Measurements from ENCODE around the gene GPR31. TPM values are rescaled to one million over a fixed set of nuclear protein-coding genes. Genes with fewer than 3 reads are reported as not detected.
A peak's percentile ranks its signal among the peaks of the same experiment; 100 is the strongest.

GPR31 gene
- total and polyA plus RNA-seq, 2 donors from 2014 or later = 0.16 TPM; not detected in 1

DNA sequence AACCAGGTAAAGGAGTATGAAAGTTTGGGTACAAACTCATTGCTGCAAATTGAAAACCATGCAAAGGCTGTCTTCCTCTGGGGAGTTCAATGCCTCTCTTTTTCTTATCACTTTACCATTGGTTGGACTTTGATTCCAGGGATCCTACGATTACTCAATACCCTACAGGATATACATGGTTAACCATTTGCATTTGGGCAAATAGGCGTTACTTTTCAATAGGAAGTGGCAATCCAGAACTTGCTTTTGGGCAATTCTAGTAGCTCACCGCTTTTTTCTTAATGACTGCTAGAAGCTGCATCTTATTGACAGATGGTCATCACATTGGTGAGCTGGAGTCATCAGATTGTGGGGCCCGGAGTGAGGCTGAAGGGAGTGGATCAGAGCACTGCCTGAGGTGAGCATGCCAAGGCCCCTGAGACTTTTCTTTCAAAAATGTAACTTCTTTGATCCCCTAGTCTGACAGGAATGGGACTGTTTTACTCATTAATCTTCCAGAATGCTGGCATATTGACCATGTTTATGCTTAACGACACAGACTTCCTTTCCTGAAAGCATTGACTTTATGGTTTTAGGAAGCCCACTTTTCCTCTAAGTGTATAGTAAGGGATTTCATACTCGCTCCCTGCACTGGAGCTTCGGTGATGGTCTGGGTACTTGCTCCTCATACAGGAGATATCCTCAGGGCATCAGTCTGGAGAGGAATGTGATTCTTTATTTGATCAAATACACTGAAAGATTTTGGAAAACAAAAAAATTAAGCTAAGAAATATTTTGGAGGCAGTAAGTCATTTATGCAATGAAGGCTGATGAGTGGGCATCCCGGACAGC lies 34.7 kb downstream of the GPR31 start, which contains the start of gene CCR6:
Gene CCR6, plus strand, starts transcription at position 270 of the 831 bp plus-strand sequence. CDS start 13,039 bp downstream, outside the sequence.
- H3K36me3 ChIP-seq (ENCODE audit: control insufficient read depth in 2 of 3, insufficient read depth in 3 of 3, low read length in 3 of 3) = no peaks in the 10 kb centered on the region

DNA sequence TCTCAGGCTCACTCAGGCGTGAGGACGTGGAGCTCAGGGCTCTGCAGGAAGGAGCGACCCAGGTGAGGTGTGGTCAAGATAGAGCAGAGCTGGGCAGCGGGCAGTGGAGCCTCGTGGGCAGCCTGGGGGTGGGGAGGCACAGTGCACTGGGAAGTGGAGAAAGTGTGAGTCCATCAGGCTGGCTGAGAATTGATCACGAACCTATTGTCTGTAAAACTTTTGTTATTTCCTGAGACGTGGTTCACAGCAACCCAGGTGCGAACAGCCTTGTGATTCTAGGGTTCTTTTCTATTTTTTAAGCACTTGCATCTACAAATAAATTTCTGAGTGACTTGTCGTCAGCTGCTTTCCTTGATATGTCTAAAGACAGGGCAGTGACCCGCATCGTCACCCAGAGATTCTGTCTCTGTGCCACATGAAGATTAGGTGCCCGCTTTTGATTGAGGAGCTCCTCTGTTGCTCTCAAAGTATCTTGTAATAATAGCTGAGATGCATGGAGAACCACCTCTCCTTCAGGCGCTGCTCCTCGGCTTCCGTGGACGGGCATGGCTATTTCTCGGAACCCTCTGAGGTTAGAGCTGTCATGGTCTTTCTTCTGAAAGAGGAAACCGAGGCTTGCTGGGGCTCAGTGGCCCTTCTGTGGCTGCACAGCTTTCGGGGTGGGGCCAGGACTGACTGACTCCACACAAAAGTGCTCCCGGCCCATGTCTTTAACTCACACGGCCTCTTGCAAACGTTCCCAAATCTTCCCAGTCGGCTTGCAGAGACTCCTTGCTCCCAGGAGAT lies 35.5 kb downstream of the GPR31 start:
- Histone ChIP-seq H3K9me3 (ENCODE audit: control insufficient read depth in 2 of 3, insufficient read depth in 1 of 3, low read length in 3 of 3) (no peaks in the 10 kb centered on the region), H3K27ac (ENCODE audit: low read depth in 2 of 2, low read length in 2 of 2) (no peak overlapping the region), H3K9ac (ENCODE audit: low read length in 3 of 3) (no peak overlapping the region), H3K36me3 (ENCODE audit: control insufficient read depth in 2 of 3, insufficient read depth in 3 of 3, low read length in 3 of 3) (no peaks in the 10 kb centered on the region), H3K4me1 (ENCODE audit: control insufficient read depth in 2 of 3, insufficient read depth in 2 of 3, low read depth in 1 of 3, low read length in 3 of 3) (peaks cover 0 to 2% (median 0%) of the 10 kb centered on the region in 3 donors), H3K27me3 (ENCODE audit: control insufficient read depth, insufficient read depth, low read length) (no peaks in the 10 kb centered on the region), H3K4me3 (ENCODE audit: low read length in 3 of 3) (no peak overlapping the region)
- DNase-seq = peak in 1 of 5 donors; percentile 73
- FAIRE-seq = no peak
- TF ChIP-seq, protein P1, sequence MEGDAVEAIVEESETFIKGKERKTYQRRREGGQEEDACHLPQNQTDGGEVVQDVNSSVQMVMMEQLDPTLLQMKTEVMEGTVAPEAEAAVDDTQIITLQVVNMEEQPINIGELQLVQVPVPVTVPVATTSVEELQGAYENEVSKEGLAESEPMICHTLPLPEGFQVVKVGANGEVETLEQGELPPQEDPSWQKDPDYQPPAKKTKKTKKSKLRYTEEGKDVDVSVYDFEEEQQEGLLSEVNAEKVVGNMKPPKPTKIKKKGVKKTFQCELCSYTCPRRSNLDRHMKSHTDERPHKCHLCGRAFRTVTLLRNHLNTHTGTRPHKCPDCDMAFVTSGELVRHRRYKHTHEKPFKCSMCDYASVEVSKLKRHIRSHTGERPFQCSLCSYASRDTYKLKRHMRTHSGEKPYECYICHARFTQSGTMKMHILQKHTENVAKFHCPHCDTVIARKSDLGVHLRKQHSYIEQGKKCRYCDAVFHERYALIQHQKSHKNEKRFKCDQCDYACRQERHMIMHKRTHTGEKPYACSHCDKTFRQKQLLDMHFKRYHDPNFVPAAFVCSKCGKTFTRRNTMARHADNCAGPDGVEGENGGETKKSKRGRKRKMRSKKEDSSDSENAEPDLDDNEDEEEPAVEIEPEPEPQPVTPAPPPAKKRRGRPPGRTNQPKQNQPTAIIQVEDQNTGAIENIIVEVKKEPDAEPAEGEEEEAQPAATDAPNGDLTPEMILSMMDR (IDR thresholded peaks at IDR 0.05; ENCODE audit: borderline replicate concordance, extremely low read depth, insufficient read depth) = no peak
- intact Hi-C loops (cut with DNase I) = no loop called here

More for the DNA sequence above, 34.7 kb downstream of the GPR31 start, which contains the start of gene CCR6:
- intact Hi-C loops (cut with DNase I) = no loop called here
- H3K27ac ChIP-seq (ENCODE audit: low read depth in 2 of 2, low read length in 2 of 2) = no peak within 1 kb of the TSS
- no peaks in the 10 kb centered on the region for H3K9me3 ChIP-seq (ENCODE audit: control insufficient read depth in 2 of 3, insufficient read depth in 1 of 3, low read length in 3 of 3)
- no peak within 1 kb of the TSS for H3K9ac ChIP-seq (ENCODE audit: low read length in 3 of 3)
- no peaks in the 10 kb centered on the region for H3K27me3 ChIP-seq (ENCODE audit: control insufficient read depth, insufficient read depth, low read length)
- DNase-seq (no peak), FAIRE-seq (no peak)
- peaks cover 0 to 4% (median 2%) of the 10 kb centered on the region in 3 donors for H3K4me1 ChIP-seq (ENCODE audit: control insufficient read depth in 2 of 3, insufficient read depth in 2 of 3, low read depth in 1 of 3, low read length in 3 of 3)
- H3K4me3 ChIP-seq (ENCODE audit: low read length in 3 of 3) = no peak within 1 kb of the TSS
- TF ChIP-seq, protein P1 (IDR thresholded peaks at IDR 0.05; ENCODE audit: borderline replicate concordance, extremely low read depth, insufficient read depth) = no peak

DNA sequence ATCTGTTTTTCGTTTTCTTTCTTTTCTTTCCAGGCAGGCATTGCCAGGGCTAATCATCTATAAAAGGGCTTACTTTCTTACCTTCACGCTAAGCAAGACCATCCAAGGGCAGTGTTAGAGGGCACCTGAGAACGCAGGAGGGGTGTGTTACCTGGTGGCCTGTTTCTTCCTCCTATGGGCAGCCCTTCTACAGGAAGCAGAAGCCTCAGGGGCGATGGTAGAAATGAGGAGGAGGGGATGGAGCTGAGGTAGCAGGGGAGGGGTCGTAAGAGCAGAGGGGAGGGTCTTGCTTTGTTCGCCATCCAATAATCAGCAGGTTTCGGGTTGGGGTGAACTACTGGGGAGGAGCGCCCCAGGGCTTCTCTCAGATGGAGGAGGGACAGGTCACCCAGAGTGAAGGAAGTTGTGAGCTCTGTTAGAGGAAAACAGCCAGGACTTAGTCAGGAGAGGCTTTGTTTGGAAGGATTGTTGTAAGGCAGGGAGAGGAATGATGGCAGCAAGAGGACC lies 36.4 kb downstream of the GPR31 start:
- peaks cover 0 to 2% (median 0%) of the 10 kb centered on the region in 3 donors for H3K4me1 ChIP-seq (ENCODE audit: control insufficient read depth in 2 of 3, insufficient read depth in 2 of 3, low read depth in 1 of 3, low read length in 3 of 3)
- FAIRE-seq = no peak
- intact Hi-C loops (cut with DNase I) = no loop called here
- no peaks in the 10 kb centered on the region for H3K36me3 ChIP-seq (ENCODE audit: control insufficient read depth in 2 of 3, insufficient read depth in 3 of 3, low read length in 3 of 3)
- H3K9ac ChIP-seq (ENCODE audit: low read length in 3 of 3) = no peak overlapping the region
- H3K4me3 ChIP-seq (ENCODE audit: low read length in 3 of 3) = no peak overlapping the region
- DNase-seq = no peak
- no peak overlapping the region for H3K27ac ChIP-seq (ENCODE audit: low read depth in 2 of 2, low read length in 2 of 2)
- TF ChIP-seq, protein P1 (IDR thresholded peaks at IDR 0.05; ENCODE audit: borderline replicate concordance, extremely low read depth, insufficient read depth) = no peak
- no peaks in the 10 kb centered on the region for H3K27me3 ChIP-seq (ENCODE audit: control insufficient read depth, insufficient read depth, low read length)
- no peaks in the 10 kb centered on the region for H3K9me3 ChIP-seq (ENCODE audit: control insufficient read depth in 2 of 3, insufficient read depth in 1 of 3, low read length in 3 of 3)

Data from kidney (tissue), 14 donors.